Keratinocyte (primary cell): ENCODE data around the gene RSAD1. TPM values are rescaled to one million over a fixed set of nuclear protein-coding genes. Genes with fewer than 3 reads are reported as not detected.

Experiments
- DNase-seq: peaks from one replicate; pipeline ENCODE4 v3.0.0-alpha.2; 2011; ENCODE audit warnings: low read depth, missing footprints, low spot score
- FAIRE-seq: peaks from 2 replicates; lab custom pipeline; 2011; peaks lifted over from hg19 to GRCh38; lab: Jason Lieb, UNC
- H2AFZ ChIP-seq: 2 replicates; pipeline ENCODE4 v1.6.0; 2012; ENCODE audit warnings: low read length, control low read depth, inconsistent platforms; ENCODE audit not compliant: control insufficient read depth
- H3K27ac ChIP-seq: 2 replicates; pipeline ENCODE4 v1.5.1; 2011; ENCODE audit warnings: low read length; ENCODE audit not compliant: control insufficient read depth, insufficient read depth
- H3K27me3 ChIP-seq: 3 replicates; pipeline ENCODE4 v1.6.0; 2011; ENCODE audit warnings: low read length; ENCODE audit not compliant: control insufficient read depth, insufficient read depth; ENCODE audit errors: extremely low read depth
- H3K36me3 ChIP-seq, 2 experiments: 2 replicates in 1 of 2; 3 replicates in 1 of 2; pipeline ENCODE4 v1.5.1; 2011; ENCODE audit warnings: low read length in 2 of 2, mild to moderate bottlenecking in 1 of 2; ENCODE audit not compliant: control insufficient read depth in 2 of 2, insufficient read depth in 2 of 2; ENCODE audit errors: extremely low read depth in 1 of 2
- H3K4me1 ChIP-seq: 3 replicates; pipeline ENCODE4 v1.5.1; 2011; ENCODE audit warnings: low read length; ENCODE audit not compliant: control insufficient read depth, insufficient read depth; ENCODE audit errors: extremely low read depth
- H3K4me2 ChIP-seq: 3 replicates; pipeline ENCODE4 v1.6.0; 2011; ENCODE audit warnings: low read depth, low read length; ENCODE audit not compliant: control insufficient read depth, insufficient read depth; ENCODE audit errors: extremely low read depth
- H3K4me3 ChIP-seq, 3 experiments: fragments of 200-600 bp in 1 of 3; sonication (generic) in 1 of 3; 2 replicates in 2 of 3; 3 replicates in 1 of 3; pipeline ENCODE4 v1.5.1; 2011 to 2016; ENCODE audit warnings: low read length in 3 of 3, mild to moderate bottlenecking in 3 of 3, control low read depth in 2 of 3, inconsistent platforms in 1 of 3, low read depth in 1 of 3, mixed read lengths in 1 of 3, mixed run types in 1 of 3, moderate library complexity in 1 of 3; ENCODE audit not compliant: control insufficient read depth in 2 of 3, insufficient read depth in 2 of 3; ENCODE audit errors: extremely low read depth in 1 of 3
- H3K79me2 ChIP-seq: 2 replicates; pipeline ENCODE4 v1.6.0; 2012; ENCODE audit warnings: low read length; ENCODE audit not compliant: control insufficient read depth, insufficient read depth
- H3K9ac ChIP-seq: 3 replicates; pipeline ENCODE4 v1.6.0; 2011; ENCODE audit warnings: low read length; ENCODE audit not compliant: control insufficient read depth, insufficient read depth; ENCODE audit errors: extremely low read depth
- H3K9me1 ChIP-seq: 3 replicates; pipeline ENCODE4 v1.6.0; 2011; ENCODE audit warnings: low read length; ENCODE audit not compliant: control insufficient read depth, insufficient read depth; ENCODE audit errors: extremely low read depth
- H3K9me3 ChIP-seq: 2 replicates; pipeline ENCODE4 v1.5.1; 2012; ENCODE audit warnings: low read depth, low read length; ENCODE audit not compliant: control insufficient read depth
- H4K20me1 ChIP-seq: 3 replicates; pipeline ENCODE4 v1.6.0; 2011; ENCODE audit warnings: low read length; ENCODE audit not compliant: control insufficient read depth, insufficient read depth; ENCODE audit errors: extremely low read depth
- EZH2 ChIP-seq: IDR thresholded peaks from one replicate; pipeline ENCODE4 v1.6.1; 2012; ENCODE audit warnings: inconsistent platforms, mild to moderate bottlenecking, low read length, moderate library complexity
- dilution Hi-C: fragments of 300-500 bp; cut with MboI; formaldehyde crosslinking; loops from one replicate; pipeline ENCODE4 v1.7.0; 2020; ENCODE audit warnings: low sequenced_read_pairs; ENCODE audit not compliant: extremely low pct_ligation_motif_present
- polyA plus RNA-seq, 5 experiments: library from polyadenylated mRNA; depleted of rRNA in 3 of 5; stranded (reverse) in 3 of 5; stranded (forward) in 1 of 5; unstranded in 1 of 5; fragments of >200 nt; gene quantifications; 1 replicate in 1 of 5; 2 replicates in 3 of 5; 3 replicates in 1 of 5; pipeline versions ENCODE4 v1.2.1 to v1.2.3, GENCODE V29; 2011 to 2012; ENCODE audit warnings: missing spikeins in 2 of 5, low read depth in 1 of 5, low replicate concordance in 1 of 5
- TF ChIP-seq, protein P1 (sequence below), 3 experiments: IDR thresholded peaks in 1 of 3; conservative IDR thresholded peaks in 1 of 3; optimal IDR thresholded peaks in 1 of 3; 2 replicates in 2 of 3; 3 replicates in 1 of 3; pipeline versions ENCODE3 to v1.5.1; 2011; ENCODE audit warnings: low read length in 3 of 3, mild to moderate bottlenecking in 3 of 3, moderate library complexity in 2 of 3, control low read depth in 1 of 3, inconsistent platforms in 1 of 3; ENCODE audit not compliant: insufficient read depth in 2 of 3; ENCODE audit errors: extremely low read depth in 1 of 3

Gene RSAD1
- polyA plus RNA-seq, 1 donor (not counting 4 experiments of a cell fraction or from before 2014, with no cell fraction given): 28.2 TPM

DNA sequence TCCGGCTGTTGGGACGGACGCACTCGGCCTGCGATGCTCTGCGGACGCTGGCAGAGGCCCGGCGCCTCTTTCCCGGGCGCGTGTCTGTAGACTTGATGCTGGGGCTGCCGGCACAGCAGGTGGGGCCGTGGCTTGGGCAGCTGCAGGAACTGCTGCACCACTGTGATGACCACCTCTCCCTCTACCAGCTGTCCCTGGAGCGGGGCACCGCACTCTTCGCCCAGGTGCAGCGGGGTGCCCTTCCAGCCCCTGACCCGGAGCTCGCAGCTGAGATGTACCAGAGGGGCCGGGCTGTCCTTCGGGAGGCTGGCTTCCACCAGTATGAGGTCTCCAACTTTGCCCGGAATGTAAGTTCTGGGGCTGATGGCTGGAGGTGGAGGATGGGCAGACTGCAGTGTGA, 3.5 kb downstream of the RSAD1 start:
- Histone ChIP-seq H3K9ac (no peak overlapping the region), H4K20me1 (no peaks in the 10 kb centered on the region), H3K4me3 (no peak overlapping the region), H3K27me3 (no peaks in the 10 kb centered on the region), H3K27ac (no peak overlapping the region), H3K9me3 (no peaks in the 10 kb centered on the region), H3K9me1 (no peaks in the 10 kb centered on the region), H3K36me3 (peaks cover 6 to 26% of the 10 kb centered on the region in 2 experiments), H3K4me2 (no peak overlapping the region), H3K79me2 (peaks cover 16% of the 10 kb centered on the region), H3K4me1 (peaks cover 31% of the 10 kb centered on the region), H2AFZ (no peak overlapping the region)
- TF ChIP-seq EZH2: no peak
- TF ChIP-seq, protein P1, sequence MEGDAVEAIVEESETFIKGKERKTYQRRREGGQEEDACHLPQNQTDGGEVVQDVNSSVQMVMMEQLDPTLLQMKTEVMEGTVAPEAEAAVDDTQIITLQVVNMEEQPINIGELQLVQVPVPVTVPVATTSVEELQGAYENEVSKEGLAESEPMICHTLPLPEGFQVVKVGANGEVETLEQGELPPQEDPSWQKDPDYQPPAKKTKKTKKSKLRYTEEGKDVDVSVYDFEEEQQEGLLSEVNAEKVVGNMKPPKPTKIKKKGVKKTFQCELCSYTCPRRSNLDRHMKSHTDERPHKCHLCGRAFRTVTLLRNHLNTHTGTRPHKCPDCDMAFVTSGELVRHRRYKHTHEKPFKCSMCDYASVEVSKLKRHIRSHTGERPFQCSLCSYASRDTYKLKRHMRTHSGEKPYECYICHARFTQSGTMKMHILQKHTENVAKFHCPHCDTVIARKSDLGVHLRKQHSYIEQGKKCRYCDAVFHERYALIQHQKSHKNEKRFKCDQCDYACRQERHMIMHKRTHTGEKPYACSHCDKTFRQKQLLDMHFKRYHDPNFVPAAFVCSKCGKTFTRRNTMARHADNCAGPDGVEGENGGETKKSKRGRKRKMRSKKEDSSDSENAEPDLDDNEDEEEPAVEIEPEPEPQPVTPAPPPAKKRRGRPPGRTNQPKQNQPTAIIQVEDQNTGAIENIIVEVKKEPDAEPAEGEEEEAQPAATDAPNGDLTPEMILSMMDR (optimal IDR thresholded peaks at IDR 0.05 in 1 of 3, IDR thresholded peaks at IDR 0.05 in 1 of 3, conservative IDR thresholded peaks at IDR 0.05 in 1 of 3; ENCODE audit: extremely low read depth in 1 of 3, insufficient read depth in 2 of 3, low read length in 3 of 3): no peak
- DNase-seq (no peak), FAIRE-seq (no peak)
- dilution Hi-C loops: no loop called here

DNA sequence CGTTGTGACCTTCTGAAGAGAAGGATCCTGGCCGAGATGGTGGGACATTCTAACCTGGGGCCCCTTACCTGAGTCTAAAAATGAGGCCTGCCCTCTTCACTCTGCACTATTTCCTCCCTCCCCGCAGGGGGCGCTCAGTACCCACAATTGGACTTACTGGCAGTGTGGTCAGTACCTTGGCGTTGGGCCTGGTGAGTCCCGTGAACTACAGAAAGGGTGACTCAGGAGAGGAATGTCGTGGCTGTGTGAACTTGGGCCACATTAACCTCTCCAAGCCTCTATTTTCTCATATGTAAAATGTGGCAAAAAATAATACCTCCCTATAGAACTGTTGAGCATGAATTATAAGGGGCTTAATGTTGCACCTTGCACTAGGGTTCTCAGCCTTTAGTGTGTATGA, 3.9 kb downstream of the RSAD1 start:
- peaks cover 6 to 26% of the 10 kb centered on the region in 2 experiments for H3K36me3 ChIP-seq
- H3K27me3 ChIP-seq: no peaks in the 10 kb centered on the region
- peaks cover 16% of the 10 kb centered on the region for H3K79me2 ChIP-seq
- dilution Hi-C loops: no loop called here
- no peak for TF ChIP-seq EZH2
- TF ChIP-seq, protein P1 (optimal IDR thresholded peaks at IDR 0.05 in 1 of 3, IDR thresholded peaks at IDR 0.05 in 1 of 3, conservative IDR thresholded peaks at IDR 0.05 in 1 of 3; ENCODE audit: extremely low read depth in 1 of 3, insufficient read depth in 2 of 3, low read length in 3 of 3): peak; percentile 87 to 99 (median 95)
- DNase-seq (peak; percentile 60), FAIRE-seq (peak; percentile 61)
- H3K9me3 ChIP-seq: no peaks in the 10 kb centered on the region
- H3K9ac ChIP-seq: no peak overlapping the region
- H4K20me1 ChIP-seq: no peaks in the 10 kb centered on the region
- no peak overlapping the region for H3K4me3 ChIP-seq
- peak overlapping the region; percentile 9 for H3K4me2 ChIP-seq
- H3K27ac ChIP-seq: peak overlapping the region; percentile 16
- H3K9me1 ChIP-seq: no peaks in the 10 kb centered on the region
- peaks cover 36% of the 10 kb centered on the region for H3K4me1 ChIP-seq
- no peak overlapping the region for H2AFZ ChIP-seq
